Inferior parietal cortex (tissue), 1 donor: ENCODE results near the gene CAMTA2.
"Not testable (repeated sequence)": the region's sequence is repeated elsewhere in the genome, so short reads cannot be mapped to it uniquely, and the experiment has no call there.

Source experiments
- DNase-seq: peaks from one replicate; pipeline ENCODE4 v3.0.0-alpha.2; 2016; ENCODE audit errors: extremely low spot score

CAMTA2 gene

GRCh38 chr17:4934173-4934979 is 53.1 kb downstream of the CAMTA2 start:
- no peak for DNase-seq

- DNase-seq: no peak
Measured at GRCh38 chr17:4933646-4934045, 53.8 kb downstream of the CAMTA2 start.

DNA sequence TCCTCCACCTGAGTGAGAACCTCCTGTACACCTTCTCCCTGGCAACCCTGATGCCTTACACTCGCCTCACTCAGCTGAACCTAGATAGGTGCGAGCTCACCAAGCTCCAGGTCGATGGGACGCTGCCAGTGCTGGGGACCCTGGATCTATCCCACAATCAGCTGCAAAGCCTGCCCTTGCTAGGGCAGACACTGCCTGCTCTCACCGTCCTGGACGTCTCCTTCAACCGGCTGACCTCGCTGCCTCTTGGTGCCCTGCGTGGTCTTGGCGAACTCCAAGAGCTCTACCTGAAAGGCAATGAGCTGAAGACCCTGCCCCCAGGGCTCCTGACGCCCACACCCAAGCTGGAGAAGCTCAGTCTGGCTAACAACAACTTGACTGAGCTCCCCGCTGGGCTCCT is 54.7 kb downstream of the CAMTA2 start:
- DNase-seq: no peak

DNA sequence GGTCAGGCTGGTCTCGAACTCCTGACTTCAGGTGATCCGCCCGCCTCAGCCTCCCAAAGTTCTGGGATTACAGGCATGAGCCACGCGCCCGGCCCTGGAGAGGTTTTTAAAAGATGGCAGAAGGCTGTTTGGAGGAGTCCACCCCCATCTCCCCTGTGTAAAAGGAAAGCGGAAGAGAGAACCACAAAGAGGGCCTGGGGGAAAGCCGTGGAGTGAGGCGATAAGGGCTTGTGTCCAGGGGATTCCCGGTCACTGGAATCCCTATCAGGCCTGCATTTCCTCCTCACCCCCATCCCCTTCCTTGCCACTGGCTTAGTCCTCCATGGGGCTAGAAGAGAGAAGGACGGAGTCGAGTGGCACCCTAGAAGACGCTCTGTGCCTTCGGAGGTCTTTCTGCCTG is 55.5 kb downstream of the CAMTA2 start, which contains the start of gene GP1BA:
TSS of gene GP1BA (plus strand) at position 315 of the 400 bp plus-strand sequence. CDS start 328 bp downstream, outside the sequence.
- no peak for DNase-seq

- DNase-seq: no peak
Measured at GRCh38 chr17:4928881-4929280, 58.6 kb downstream of the CAMTA2 start.

- DNase-seq: not testable (repeated sequence)
Measured at GRCh38 chr17:4926577-4927335, 60.7 kb downstream of the CAMTA2 start.

- DNase-seq: no peak
Measured at GRCh38 chr17:4921320-4921719, 66.2 kb downstream of the CAMTA2 start.

- DNase-seq: no peak
Measured at GRCh38 chr17:4920351-4921048, 67.0 kb downstream of the CAMTA2 start.

DNA sequence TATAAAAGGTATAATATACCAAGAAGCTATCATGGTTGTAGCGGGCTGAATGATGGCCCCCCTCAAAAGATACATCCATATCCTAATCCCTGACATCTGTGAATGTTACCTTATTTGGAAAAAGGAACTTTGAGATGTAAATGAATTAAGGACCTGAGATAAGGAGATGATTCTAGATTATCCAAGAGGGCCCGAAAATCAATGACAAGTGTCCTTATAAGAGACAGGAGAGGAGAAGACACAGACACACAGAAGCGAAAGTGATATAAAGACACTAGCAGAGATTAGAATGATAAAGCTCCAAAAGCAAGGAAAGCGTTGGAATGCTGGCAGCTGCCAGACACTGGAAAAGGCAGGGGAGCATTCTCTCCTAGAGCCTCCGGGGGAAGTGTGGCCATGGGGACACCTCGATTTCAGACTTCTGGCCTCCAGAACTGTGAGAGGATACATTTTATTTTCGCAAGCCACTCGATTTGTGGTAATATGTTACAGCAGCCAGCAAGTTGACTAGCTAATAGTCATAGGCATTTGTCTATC is 67.9 kb downstream of the CAMTA2 start:
- no peak for DNase-seq
